Measurements from ENCODE around the gene IL17REL.

GRCh38 chr22:50001388-50002231, 11.0 kb downstream of the IL17REL start:
- no peak for TF ChIP-seq POLR2A (IDR thresholded peaks at IDR 0.05)
- no peak for TF ChIP-seq CTCF (IDR thresholded peaks at IDR 0.05)
- no peak for TF ChIP-seq POLR2AphosphoS5 (IDR thresholded peaks at IDR 0.05)
